Measurements from ENCODE around the gene SLC24A3.

GRCh38 chr20:19376451-19377229 is 164.2 kb downstream of the SLC24A3 start:
- TF ChIP-seq CTCF (tag by site-specific recombination; IDR thresholded peaks at IDR 0.05) (no peak), SETDB1 (IDR thresholded peaks at IDR 0.05; ENCODE audit: insufficient read length, low read length) (no peak), ZBTB1 (tag by site-specific recombination; IDR thresholded peaks at IDR 0.05) (no peak), ZNF354C (tag by site-specific recombination; IDR thresholded peaks at IDR 0.05; ENCODE audit: borderline replicate concordance, low read depth) (no peak), ZNF155 (tag by site-specific recombination; IDR thresholded peaks at IDR 0.05) (no peak), ZSCAN23 (tag by site-specific recombination; IDR thresholded peaks at IDR 0.05) (no peak), ZBTB11 (tag by site-specific recombination; conservative IDR thresholded peaks at IDR 0.05; ENCODE audit: low read depth) (no peak), ZBTB21 (tag by site-specific recombination; IDR thresholded peaks at IDR 0.05) (no peak), PRDM10 (tag by site-specific recombination; IDR thresholded peaks at IDR 0.05) (no peak), ZNF513 (tag by site-specific recombination; IDR thresholded peaks at IDR 0.05) (no peak), ZNF133 (tag by site-specific recombination; IDR thresholded peaks at IDR 0.05) (no peak)
- TF ChIP-seq, protein P1, sequence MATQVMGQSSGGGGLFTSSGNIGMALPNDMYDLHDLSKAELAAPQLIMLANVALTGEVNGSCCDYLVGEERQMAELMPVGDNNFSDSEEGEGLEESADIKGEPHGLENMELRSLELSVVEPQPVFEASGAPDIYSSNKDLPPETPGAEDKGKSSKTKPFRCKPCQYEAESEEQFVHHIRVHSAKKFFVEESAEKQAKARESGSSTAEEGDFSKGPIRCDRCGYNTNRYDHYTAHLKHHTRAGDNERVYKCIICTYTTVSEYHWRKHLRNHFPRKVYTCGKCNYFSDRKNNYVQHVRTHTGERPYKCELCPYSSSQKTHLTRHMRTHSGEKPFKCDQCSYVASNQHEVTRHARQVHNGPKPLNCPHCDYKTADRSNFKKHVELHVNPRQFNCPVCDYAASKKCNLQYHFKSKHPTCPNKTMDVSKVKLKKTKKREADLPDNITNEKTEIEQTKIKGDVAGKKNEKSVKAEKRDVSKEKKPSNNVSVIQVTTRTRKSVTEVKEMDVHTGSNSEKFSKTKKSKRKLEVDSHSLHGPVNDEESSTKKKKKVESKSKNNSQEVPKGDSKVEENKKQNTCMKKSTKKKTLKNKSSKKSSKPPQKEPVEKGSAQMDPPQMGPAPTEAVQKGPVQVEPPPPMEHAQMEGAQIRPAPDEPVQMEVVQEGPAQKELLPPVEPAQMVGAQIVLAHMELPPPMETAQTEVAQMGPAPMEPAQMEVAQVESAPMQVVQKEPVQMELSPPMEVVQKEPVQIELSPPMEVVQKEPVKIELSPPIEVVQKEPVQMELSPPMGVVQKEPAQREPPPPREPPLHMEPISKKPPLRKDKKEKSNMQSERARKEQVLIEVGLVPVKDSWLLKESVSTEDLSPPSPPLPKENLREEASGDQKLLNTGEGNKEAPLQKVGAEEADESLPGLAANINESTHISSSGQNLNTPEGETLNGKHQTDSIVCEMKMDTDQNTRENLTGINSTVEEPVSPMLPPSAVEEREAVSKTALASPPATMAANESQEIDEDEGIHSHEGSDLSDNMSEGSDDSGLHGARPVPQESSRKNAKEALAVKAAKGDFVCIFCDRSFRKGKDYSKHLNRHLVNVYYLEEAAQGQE (tag by site-specific recombination; IDR thresholded peaks at IDR 0.05), result no peak
- TF ChIP-seq, protein P2, sequence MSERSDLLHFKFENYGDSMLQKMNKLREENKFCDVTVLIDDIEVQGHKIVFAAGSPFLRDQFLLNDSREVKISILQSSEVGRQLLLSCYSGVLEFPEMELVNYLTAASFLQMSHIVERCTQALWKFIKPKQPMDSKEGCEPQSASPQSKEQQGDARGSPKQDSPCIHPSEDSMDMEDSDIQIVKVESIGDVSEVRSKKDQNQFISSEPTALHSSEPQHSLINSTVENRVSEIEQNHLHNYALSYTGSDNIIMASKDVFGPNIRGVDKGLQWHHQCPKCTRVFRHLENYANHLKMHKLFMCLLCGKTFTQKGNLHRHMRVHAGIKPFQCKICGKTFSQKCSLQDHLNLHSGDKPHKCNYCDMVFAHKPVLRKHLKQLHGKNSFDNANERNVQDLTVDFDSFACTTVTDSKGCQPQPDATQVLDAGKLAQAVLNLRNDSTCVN (tag by site-specific recombination; optimal IDR thresholded peaks at IDR 0.05), result no peak
